Mesodermal cell (in vitro differentiated cells): ENCODE measurements around the gene FOXF2.

Experiments used
- H3K27ac ChIP-seq: 2 replicates; pipeline ENCODE4 v1.7.0; 2013; ENCODE audit warnings: mild to moderate bottlenecking, low read depth, low read length, moderate library complexity; ENCODE audit not compliant: severe bottlenecking
- H3K36me3 ChIP-seq: 2 replicates; pipeline ENCODE4 v1.7.1; 2013; ENCODE audit warnings: mild to moderate bottlenecking, low read length, moderate library complexity; ENCODE audit not compliant: control insufficient read depth, insufficient read depth
- H3K4me1 ChIP-seq: one replicate; pipeline ENCODE4 v1.7.1; 2013; ENCODE audit warnings: mild to moderate bottlenecking, low read length; ENCODE audit not compliant: insufficient read depth, control insufficient read depth, poor library complexity, severe bottlenecking
- H3K4me3 ChIP-seq: 2 replicates; pipeline ENCODE4 v1.7.0; 2013; ENCODE audit warnings: low read length, control low read depth, mild to moderate bottlenecking; ENCODE audit not compliant: insufficient read depth, poor library complexity, severe bottlenecking; ENCODE audit errors: extremely low read depth
- H3K9me3 ChIP-seq: 2 replicates; pipeline ENCODE4 v1.7.1; 2013; ENCODE audit warnings: mild to moderate bottlenecking, low read length, moderate library complexity; ENCODE audit not compliant: control insufficient read depth
- WGBS, 2 experiments: methylation state at CpG; one replicate each; pipeline ENCODE4 v1.1.5; 2013; ENCODE audit warnings: missing lambda C conversion rate in 2 of 2; ENCODE audit not compliant: insufficient coverage in 2 of 2; 5-methylcytosine and 5-hydroxymethylcytosine counted together

The FOXF2 gene

DNA sequence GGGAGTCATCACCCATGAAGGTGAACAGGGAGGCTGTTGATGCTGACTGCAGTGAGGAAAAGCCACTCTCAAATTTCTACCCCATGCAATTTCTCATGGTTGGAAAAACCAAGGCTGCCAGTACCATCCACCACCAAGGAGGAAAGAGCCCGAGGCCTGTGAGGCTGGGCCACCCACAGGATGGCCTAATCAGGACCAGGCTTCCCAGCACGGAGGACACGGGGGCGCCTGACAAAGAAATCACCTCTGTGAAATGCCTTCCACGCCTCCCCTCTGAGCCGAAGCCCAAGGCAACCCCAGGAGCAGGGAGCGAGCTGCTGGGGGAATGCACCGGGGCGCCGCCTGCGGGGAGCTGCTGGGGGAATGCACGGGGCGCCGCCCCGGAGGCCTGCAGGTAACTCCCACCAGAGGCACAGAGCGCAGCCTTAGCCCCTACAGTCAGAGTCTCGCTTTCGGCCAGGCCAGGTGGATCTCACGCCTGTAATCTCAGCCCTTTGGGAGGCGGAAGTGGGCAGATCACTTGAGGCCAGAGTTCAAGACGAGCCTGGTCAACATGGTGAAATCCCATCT is 26.9 kb downstream of the FOXF2 start:
- Histone ChIP-seq H3K36me3 (no peaks in the 10 kb centered on the region), H3K27ac (no peak overlapping the region), H3K4me1 (no peaks in the 10 kb centered on the region), H3K4me3 (no peak overlapping the region), H3K9me3 (no peaks in the 10 kb centered on the region)
- WGBS, 2 experiments: 79 to 83% methylated on average over 11 to 20 of the region's 21 CpGs

DNA sequence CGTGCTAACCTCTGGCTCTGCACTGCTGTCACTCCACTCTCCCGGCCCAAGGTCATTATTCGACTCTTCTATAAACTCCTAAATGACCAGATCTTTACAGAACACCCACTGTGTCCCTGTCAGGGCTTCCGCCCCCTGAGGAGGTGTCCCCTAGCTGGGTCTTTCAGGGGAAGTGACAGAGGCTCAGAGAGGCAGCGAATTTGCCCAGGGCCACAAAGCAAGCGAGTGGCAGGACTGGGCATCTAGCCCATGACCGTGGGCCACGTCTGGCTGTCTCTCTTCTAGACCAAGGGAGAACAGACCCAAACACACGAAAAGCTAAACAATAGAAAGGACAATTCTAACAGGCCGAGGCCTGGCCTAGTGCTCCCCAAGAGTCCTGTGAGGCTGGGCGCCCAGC is 27.4 kb downstream of the FOXF2 start:
- Histone ChIP-seq H3K4me1 (no peaks in the 10 kb centered on the region), H3K9me3 (no peaks in the 10 kb centered on the region), H3K27ac (no peak overlapping the region), H3K4me3 (no peak overlapping the region), H3K36me3 (no peaks in the 10 kb centered on the region)
- 79 to 90% methylated on average over 11 of the region's 11 CpGs for WGBS, 2 experiments

DNA sequence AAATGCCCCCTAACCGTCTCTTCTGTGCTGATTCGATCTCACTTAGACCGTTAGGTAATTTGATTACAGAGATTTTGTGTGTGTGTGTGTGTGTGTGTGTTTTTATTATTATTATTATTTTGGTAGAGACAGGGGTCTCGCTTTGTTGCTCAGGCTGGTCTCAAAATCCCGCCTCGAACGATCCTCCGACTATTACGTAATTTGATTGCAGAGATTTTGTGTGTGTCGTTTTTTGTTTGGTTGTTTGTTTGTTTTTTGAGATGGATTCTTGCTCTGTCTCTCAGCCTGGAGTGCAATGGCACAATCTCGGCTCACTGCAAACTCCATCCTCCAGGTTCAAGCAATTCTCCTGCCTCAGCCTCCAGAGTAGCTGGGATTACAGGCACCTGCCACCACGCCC is 28.3 kb downstream of the FOXF2 start:
- H3K36me3 ChIP-seq: no peaks in the 10 kb centered on the region
- H3K4me1 ChIP-seq: no peaks in the 10 kb centered on the region
- H3K4me3 ChIP-seq: no peak overlapping the region
- 85 to 96% methylated on average over 2 to 12 of the region's 12 CpGs for WGBS, 2 experiments
- no peaks in the 10 kb centered on the region for H3K9me3 ChIP-seq
- H3K27ac ChIP-seq: no peak overlapping the region

DNA sequence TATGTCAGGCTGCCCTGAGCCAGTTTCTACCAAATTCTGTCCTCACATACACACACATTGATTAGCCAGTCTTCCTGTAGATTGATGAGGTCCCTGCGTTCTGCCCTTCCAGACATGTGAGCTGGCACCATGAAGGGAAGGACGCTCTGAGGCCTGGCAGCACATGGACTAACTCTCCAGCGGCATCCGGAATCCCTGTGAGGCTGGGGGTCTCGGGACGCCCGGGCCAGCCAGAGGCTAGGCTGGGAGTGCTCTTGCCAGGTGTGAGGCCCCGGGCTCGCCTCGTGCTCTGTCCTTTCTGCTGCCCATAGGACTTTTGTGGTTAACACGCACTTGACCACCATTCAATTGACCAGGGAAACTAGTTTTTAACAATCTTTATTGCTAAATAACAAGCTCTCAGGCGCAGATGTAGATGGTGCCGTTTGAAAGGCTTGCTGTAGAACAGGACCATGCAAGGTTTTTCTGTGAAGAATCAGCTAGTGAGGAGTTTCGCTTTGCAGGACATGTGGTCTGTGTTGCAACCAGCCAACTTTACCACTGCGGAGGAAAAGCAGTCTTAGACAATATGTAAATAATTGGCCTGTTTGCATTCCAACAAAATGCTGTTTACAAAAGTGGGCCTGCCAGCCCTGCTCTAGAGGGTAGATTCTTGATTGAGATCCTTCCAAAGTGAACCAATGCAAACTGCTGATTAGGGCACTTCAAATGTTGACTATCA is 29.3 kb downstream of the FOXF2 start:
- H3K36me3 ChIP-seq: no peaks in the 10 kb centered on the region
- no peaks in the 10 kb centered on the region for H3K9me3 ChIP-seq
- 84 to 88% methylated on average over 11 to 14 of the region's 15 CpGs for WGBS, 2 experiments
- H3K27ac ChIP-seq: no peak overlapping the region
- no peak overlapping the region for H3K4me3 ChIP-seq
- H3K4me1 ChIP-seq: no peaks in the 10 kb centered on the region

DNA sequence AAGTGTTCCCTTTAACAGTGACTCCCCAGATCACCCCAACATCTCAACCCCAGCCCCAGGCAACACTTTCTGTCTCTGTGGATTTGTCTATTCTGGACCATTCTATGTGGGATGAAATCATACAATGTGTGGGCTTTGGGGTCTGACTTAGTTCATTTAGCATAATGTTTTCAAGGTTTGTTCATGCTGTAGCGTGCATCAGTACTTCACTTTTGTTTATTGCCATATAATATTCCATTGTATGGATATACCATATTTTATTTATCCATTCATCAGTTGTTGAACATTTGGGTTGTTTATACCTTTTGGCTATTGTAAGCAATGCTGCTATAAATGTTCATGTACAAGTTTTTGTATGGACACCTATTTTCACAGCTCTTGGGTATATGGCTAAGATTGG is 31.0 kb downstream of the FOXF2 start:
- WGBS, 2 experiments: no CpG with 5 or more reads among the region's 1 CpG
- Histone ChIP-seq H3K9me3 (no peaks in the 10 kb centered on the region), H3K4me3 (no peak overlapping the region), H3K36me3 (no peaks in the 10 kb centered on the region), H3K27ac (no peak overlapping the region), H3K4me1 (no peaks in the 10 kb centered on the region)

DNA sequence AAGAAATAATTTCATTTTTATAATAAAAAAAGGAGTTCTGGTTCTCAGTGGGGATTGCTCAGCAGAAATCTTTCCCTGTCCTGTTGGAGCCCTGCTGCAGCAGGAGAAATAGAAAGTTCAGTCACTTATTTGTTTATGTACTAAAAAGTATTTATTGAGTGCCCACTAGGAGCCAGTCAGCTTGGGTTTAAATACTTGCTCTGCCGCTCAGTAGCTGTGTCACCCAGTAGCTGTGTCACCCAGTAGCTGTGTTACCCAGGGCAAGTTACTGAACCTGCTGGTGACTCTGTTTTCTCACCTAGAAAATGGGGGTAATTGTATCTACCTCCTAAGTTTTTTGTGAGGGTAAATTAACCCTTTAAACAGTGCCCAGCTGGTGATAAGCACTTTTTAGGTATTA is 32.9 kb downstream of the FOXF2 start:
- Histone ChIP-seq H3K36me3 (no peaks in the 10 kb centered on the region), H3K9me3 (no peaks in the 10 kb centered on the region), H3K27ac (no peak overlapping the region), H3K4me1 (no peaks in the 10 kb centered on the region), H3K4me3 (no peak overlapping the region)
- WGBS, 2 experiments: 89 to 100% methylated on average over 1 of the region's 1 CpG

DNA sequence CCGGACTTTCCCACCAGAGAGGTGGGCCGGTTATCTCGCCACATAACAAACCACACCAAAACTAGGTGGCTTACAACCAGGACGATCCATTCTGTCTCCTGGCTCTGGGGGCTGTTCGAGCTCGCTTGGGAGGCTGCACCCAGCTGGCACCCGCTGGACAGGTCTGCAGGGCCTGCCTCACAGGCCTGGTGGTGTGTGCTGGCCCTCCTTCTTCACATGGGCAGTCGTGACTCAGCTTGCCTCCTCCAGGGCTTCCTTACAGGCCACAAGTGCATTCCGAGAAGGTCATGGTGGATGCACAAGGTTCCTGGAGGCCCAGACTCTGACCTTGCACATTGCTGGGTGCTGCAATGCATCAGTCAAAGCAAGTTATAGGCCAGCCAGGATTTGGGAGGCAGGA is 34.2 kb downstream of the FOXF2 start:
- H3K36me3 ChIP-seq: no peaks in the 10 kb centered on the region
- H3K9me3 ChIP-seq: no peaks in the 10 kb centered on the region
- H3K4me3 ChIP-seq: no peak overlapping the region
- H3K27ac ChIP-seq: no peak overlapping the region
- H3K4me1 ChIP-seq: no peaks in the 10 kb centered on the region
- 92 to 94% methylated on average over 9 of the region's 9 CpGs for WGBS, 2 experiments

DNA sequence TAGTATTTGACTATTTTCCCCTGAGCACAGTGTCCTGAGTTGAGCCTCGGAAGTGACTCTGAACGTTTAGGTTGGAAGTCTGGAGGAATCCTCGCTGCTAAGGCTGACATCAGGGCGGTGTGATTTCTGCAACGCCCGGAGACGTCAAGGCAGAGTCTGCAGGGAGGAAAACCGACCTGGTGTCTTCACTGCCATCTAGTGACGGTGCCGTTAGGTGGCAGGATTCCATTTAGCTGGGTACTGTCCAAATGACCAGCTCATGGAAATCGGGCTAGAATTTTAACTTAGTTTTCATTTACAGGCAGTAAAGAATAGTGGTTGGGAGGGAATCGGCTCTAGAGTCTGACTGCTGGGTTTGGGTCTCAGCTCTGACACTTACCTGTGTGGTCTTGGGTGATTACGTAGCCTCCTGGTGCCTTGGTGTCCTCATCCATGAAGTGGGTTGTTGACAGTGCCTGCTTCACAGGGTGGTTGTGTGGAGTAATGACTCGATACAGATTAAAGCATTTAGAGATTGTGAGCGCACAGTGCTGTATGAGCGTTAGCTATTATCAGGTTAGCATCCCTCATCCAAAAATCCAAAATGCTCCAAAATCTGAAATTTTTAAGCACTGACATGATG is 35.0 kb downstream of the FOXF2 start:
- WGBS, 2 experiments: 19 to 29% methylated on average over 11 to 15 of the region's 16 CpGs

DNA sequence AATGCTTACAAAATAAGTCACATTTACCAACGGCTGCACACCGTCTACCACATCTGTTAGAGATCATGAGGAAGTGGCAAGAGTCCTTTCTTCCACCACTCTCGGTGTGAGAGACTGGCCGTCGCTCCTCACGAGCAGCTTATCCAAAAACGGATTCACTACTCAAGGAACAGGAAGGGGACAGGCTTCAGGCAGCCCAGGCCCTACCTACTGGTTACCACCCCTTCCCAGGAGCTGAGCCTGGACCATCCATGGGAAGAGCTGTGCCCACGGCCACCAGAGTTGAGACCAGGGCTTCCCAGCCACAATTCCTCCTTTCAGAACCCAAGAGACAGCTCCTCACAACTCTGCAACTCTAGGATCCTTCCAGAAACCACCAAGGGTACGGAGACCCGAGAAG is 37.0 kb downstream of the FOXF2 start:
- H3K4me3 ChIP-seq: no peak overlapping the region
- no peaks in the 10 kb centered on the region for H3K9me3 ChIP-seq
- WGBS, 2 experiments: 83 to 91% methylated on average over 6 to 10 of the region's 10 CpGs
- H3K4me1 ChIP-seq: no peaks in the 10 kb centered on the region
- no peaks in the 10 kb centered on the region for H3K36me3 ChIP-seq
- no peak overlapping the region for H3K27ac ChIP-seq

More for the DNA sequence above, 35.0 kb downstream of the FOXF2 start:
- H3K36me3 ChIP-seq: no peaks in the 10 kb centered on the region
- H3K4me3 ChIP-seq: no peak overlapping the region
- H3K9me3 ChIP-seq: no peaks in the 10 kb centered on the region
- no peaks in the 10 kb centered on the region for H3K4me1 ChIP-seq
- H3K27ac ChIP-seq: no peak overlapping the region

DNA sequence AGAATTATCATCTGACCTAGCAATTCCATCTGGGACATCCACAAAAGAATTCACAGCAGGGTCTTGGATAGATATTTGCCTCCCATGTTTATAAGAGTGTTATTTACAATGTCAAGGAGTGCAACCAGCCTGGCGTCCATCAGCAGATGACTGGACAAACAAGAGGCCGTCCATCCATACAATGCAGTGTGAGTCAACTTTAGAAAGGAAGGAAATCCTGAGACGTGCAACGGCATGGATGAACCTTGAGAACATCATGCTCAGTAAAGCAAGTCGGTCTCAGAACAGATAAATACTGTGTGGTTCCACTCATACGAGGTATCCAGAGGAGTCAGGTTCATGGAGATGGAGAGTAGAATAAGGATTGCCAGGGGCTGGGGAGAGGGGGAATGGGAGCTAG is 46.4 kb downstream of the FOXF2 start:
- no peak overlapping the region for H3K4me3 ChIP-seq
- no peaks in the 10 kb centered on the region for H3K36me3 ChIP-seq
- no peak overlapping the region for H3K27ac ChIP-seq
- H3K4me1 ChIP-seq: peaks cover 3% of the 10 kb centered on the region
- H3K9me3 ChIP-seq: no peaks in the 10 kb centered on the region
- WGBS, 2 experiments: 88 to 90% methylated on average over 6 of the region's 6 CpGs
